IPS-15b (cell line): ENCODE data around the gene TCF7L2.

Experiments used
- H3K27me3 ChIP-seq: one replicate; pipeline ENCODE4 v1.6.1; 2013; ENCODE audit warnings: low read length; ENCODE audit not compliant: control insufficient read depth, insufficient read depth
- H3K36me3 ChIP-seq: one replicate; pipeline ENCODE4 v1.6.1; 2013; ENCODE audit warnings: low read length; ENCODE audit not compliant: control insufficient read depth, insufficient read depth
- H3K4me1 ChIP-seq: one replicate; pipeline ENCODE4 v1.6.1; 2013; ENCODE audit warnings: mild to moderate bottlenecking, low read length; ENCODE audit not compliant: control insufficient read depth, insufficient read depth
- H3K4me3 ChIP-seq: one replicate; pipeline ENCODE4 v1.5.1; 2013; ENCODE audit warnings: low read depth, low read length
- H3K9ac ChIP-seq: one replicate; pipeline ENCODE4 v1.6.1; 2013; ENCODE audit warnings: low read depth, mild to moderate bottlenecking, low read length
- H3K9me3 ChIP-seq: one replicate; pipeline ENCODE4 v1.6.1; 2013; ENCODE audit warnings: mild to moderate bottlenecking, low read length; ENCODE audit not compliant: control insufficient read depth, insufficient read depth

Gene TCF7L2

GRCh38 chr10:113207924-113208323, 257.9 kb downstream of the TCF7L2 start:
- Histone ChIP-seq H3K36me3 (no peaks in the 10 kb centered on the region), H3K9me3 (no peaks in the 10 kb centered on the region), H3K27me3 (no peaks in the 10 kb centered on the region), H3K4me3 (no peak overlapping the region), H3K4me1 (no peaks in the 10 kb centered on the region), H3K9ac (no peak overlapping the region)

GRCh38 chr10:113213035-113213434, 263.0 kb downstream of the TCF7L2 start:
- Histone ChIP-seq H3K4me1 (no peaks in the 10 kb centered on the region), H3K9me3 (no peaks in the 10 kb centered on the region), H3K4me3 (no peak overlapping the region), H3K9ac (no peak overlapping the region), H3K27me3 (no peaks in the 10 kb centered on the region), H3K36me3 (no peaks in the 10 kb centered on the region)

GRCh38 chr10:113214331-113214730, 264.3 kb downstream of the TCF7L2 start:
- Histone ChIP-seq H3K4me1 (no peaks in the 10 kb centered on the region), H3K27me3 (no peaks in the 10 kb centered on the region), H3K9ac (no peak overlapping the region), H3K9me3 (no peaks in the 10 kb centered on the region), H3K36me3 (no peaks in the 10 kb centered on the region), H3K4me3 (no peak overlapping the region)

GRCh38 chr10:113216102-113216501, 266.1 kb downstream of the TCF7L2 start:
- Histone ChIP-seq H3K4me1 (no peaks in the 10 kb centered on the region), H3K36me3 (no peaks in the 10 kb centered on the region), H3K27me3 (no peaks in the 10 kb centered on the region), H3K9me3 (no peaks in the 10 kb centered on the region), H3K9ac (peak overlapping the region; percentile 5), H3K4me3 (no peak overlapping the region)
